HCT116 (cell line): ENCODE results near the gene CENPT. TPM values are rescaled to one million over a fixed set of nuclear protein-coding genes. Genes with fewer than 3 reads are reported as not detected.

Experiments used
- ATAC-seq: fragments of 200-7000 bp; cut with Tn5 transposase; 2 replicates; pipeline ENCODE4 v1.9.1; 2020; ENCODE audit warnings: mild to moderate bottlenecking, moderate library complexity
- BruUV-seq: library from RNA; stranded (reverse); fragments of 400-500 nt; replicated peaks from 2 replicates; lab custom pipeline; 2021; lab: Mats Ljungman, UMichigan
- CTCF ChIA-PET: fragments of 300-600 bp; sonication (Branson Sonifier 250); formaldehyde crosslinking; loops from one replicate; lab custom pipeline; 2021; ENCODE audit warnings: antibody characterized with exemption; lab: Charles Lee
- POLR2A ChIA-PET: fragments of 300-600, 350-600 bp; sonication (Branson Sonifier 250); formaldehyde crosslinking; loops from one replicate; lab custom pipeline; 2021; ENCODE audit warnings: antibody characterized with exemption; lab: Charles Lee
- RAD21 ChIA-PET, 2 experiments: fragments of 300-600 bp; sonication (Branson Sonifier 250); formaldehyde crosslinking; loops; one replicate each; lab custom pipeline; 2023; ENCODE audit warnings: low total read pairs in 2 of 2; ENCODE audit not compliant: uncharacterized antibody in 2 of 2, unreplicated experiment in 2 of 2, low non-redundant PET in 1 of 2; lab: Charles Lee
- DNase-seq: peaks from one replicate; pipeline ENCODE4 v3.0.0-alpha.2; 2010; ENCODE audit warnings: low read depth, low spot score
- H2AFZ ChIP-seq: fragments of 200-600 bp; shearing (Covaris generic), sonication (generic); 2 replicates; pipeline ENCODE4 v1.6.1; 2017; ENCODE audit warnings: low read depth, mixed run types, mixed read lengths, antibody characterized with exemption, low read length; ENCODE audit not compliant: poor library complexity, severe bottlenecking
- H3K27ac ChIP-seq: 2 replicates; pipeline ENCODE4 v1.5.1; 2012; ENCODE audit warnings: low read depth, low read length
- H3K27me3 ChIP-seq: fragments of 200-600 bp; sonication (generic); 2 replicates; pipeline ENCODE4 v1.6.1; 2016; ENCODE audit warnings: mixed run types, low read length, mixed read lengths; ENCODE audit not compliant: insufficient read depth
- H3K36me3 ChIP-seq, 2 experiments: fragments of 200-500 bp in 1 of 2; fragments of 200-600 bp in 1 of 2; sonication (Bioruptor generic) in 1 of 2; sonication (generic) in 1 of 2; 2 replicates each; pipeline versions ENCODE4 v1.5.1 to v1.6.1; 2014 to 2016; ENCODE audit warnings: low read length in 2 of 2, inconsistent platforms in 1 of 2, mixed read lengths in 1 of 2, mixed run types in 1 of 2; ENCODE audit not compliant: insufficient read depth in 2 of 2, control insufficient read depth in 1 of 2
- H3K4me1 ChIP-seq, 2 experiments: fragments of 200-600 bp in 1 of 2; sonication (generic) in 1 of 2; 2 replicates each; pipeline versions ENCODE4 v1.5.1 to v1.6.1; 2012 to 2017; ENCODE audit warnings: low read length in 2 of 2, inconsistent platforms in 1 of 2, mild to moderate bottlenecking in 1 of 2, mixed read lengths in 1 of 2, mixed run types in 1 of 2, moderate library complexity in 1 of 2; ENCODE audit not compliant: insufficient read depth in 2 of 2, control insufficient read depth in 1 of 2
- H3K4me2 ChIP-seq: fragments of 200-600 bp; sonication (generic); 2 replicates; pipeline ENCODE4 v1.6.1; 2017; ENCODE audit warnings: mixed run types, low read length, mixed read lengths
- H3K4me3 ChIP-seq, 2 experiments: fragments of 200-600 bp in 1 of 2; sonication (generic) in 1 of 2; replicated peaks in 1 of 2; 2 replicates each; pipeline ENCODE4 v1.5.1; 2011 to 2016; ENCODE audit warnings: low read length in 2 of 2, control low read depth in 1 of 2, low read depth in 1 of 2, mild to moderate bottlenecking in 1 of 2, mixed read lengths in 1 of 2, mixed run types in 1 of 2
- H3K79me2 ChIP-seq: fragments of 200-600 bp; sonication (generic); 2 replicates; pipeline ENCODE4 v1.6.1; 2017; ENCODE audit warnings: mild to moderate bottlenecking, mixed run types, low read length, moderate library complexity, mixed read lengths; ENCODE audit not compliant: insufficient read depth
- H3K9ac ChIP-seq: fragments of 200-600 bp; sonication (generic); 2 replicates; pipeline ENCODE4 v1.6.1; 2016; ENCODE audit warnings: low read length, mixed read lengths
- H3K9me2 ChIP-seq: fragments of 200-600 bp; sonication (generic), shearing (Covaris generic); 2 replicates; pipeline ENCODE4 v1.6.1; 2017; ENCODE audit warnings: mixed run types, mild to moderate bottlenecking, moderate library complexity; ENCODE audit not compliant: insufficient read depth
- H3K9me3 ChIP-seq, 2 experiments: fragments of 200-500 bp in 1 of 2; fragments of 200-600 bp in 1 of 2; sonication (Bioruptor generic) in 1 of 2; sonication (generic) in 1 of 2; 2 replicates each; pipeline ENCODE4 v1.6.1; 2014 to 2017; ENCODE audit warnings: low read length in 2 of 2, mixed read lengths in 2 of 2, inconsistent platforms in 1 of 2, low read depth in 1 of 2, mild to moderate bottlenecking in 1 of 2, mixed run types in 1 of 2, moderate library complexity in 1 of 2; ENCODE audit not compliant: control insufficient read depth in 1 of 2, insufficient read depth in 1 of 2
- H4K20me1 ChIP-seq: fragments of 200-600 bp; sonication (generic), shearing (Covaris generic); 2 replicates; pipeline ENCODE4 v1.6.1; 2017; ENCODE audit warnings: mixed run types, mild to moderate bottlenecking, moderate library complexity; ENCODE audit not compliant: insufficient read depth
- CBX3 ChIP-seq: IDR thresholded peaks from 2 replicates; pipeline ENCODE4 v1.6.1; 2012; ENCODE audit warnings: low read depth
- CEBPB ChIP-seq: IDR thresholded peaks from 2 replicates; pipeline ENCODE4 v1.6.1; 2012; ENCODE audit warnings: low read depth
- EGR1 ChIP-seq: IDR thresholded peaks from 2 replicates; pipeline ENCODE4 v1.6.1; 2012; ENCODE audit warnings: low read depth
- EZH2 ChIP-seq: fragments of 200-600 bp; sonication (generic); IDR thresholded peaks from 2 replicates; pipeline ENCODE4 v1.6.1; 2017; ENCODE audit warnings: antibody characterized with exemption, mixed run types
- POLR2A ChIP-seq: IDR thresholded peaks from 2 replicates; pipeline ENCODE4 v1.7.0; 2011; ENCODE audit warnings: borderline replicate concordance; ENCODE audit not compliant: insufficient read depth, insufficient read length; ENCODE audit errors: extremely low read depth
- SIN3A ChIP-seq: IDR thresholded peaks from 2 replicates; pipeline ENCODE4 v1.6.1; 2012; ENCODE audit warnings: low read depth
- SP1 ChIP-seq: IDR thresholded peaks from 2 replicates; pipeline ENCODE4 v1.6.1; 2012; ENCODE audit warnings: low read depth
- TCF7L2 ChIP-seq: IDR thresholded peaks from 2 replicates; pipeline ENCODE4 v1.7.0; 2011; ENCODE audit warnings: borderline replicate concordance, inconsistent platforms; ENCODE audit not compliant: insufficient read depth, insufficient read length; ENCODE audit errors: extremely low read depth
- YY1 ChIP-seq: IDR thresholded peaks from 2 replicates; pipeline ENCODE4 v1.6.1; 2011; ENCODE audit warnings: low read length, low read depth, moderate library complexity, mild to moderate bottlenecking; ENCODE audit not compliant: insufficient replicate concordance; ENCODE audit errors: extremely low read depth
- ZFX ChIP-seq: fragments of 450-650 bp; IDR thresholded peaks from 2 replicates; pipeline ENCODE4 v1.6.1; 2017
- intact Hi-C: fragments of 100-400 bp; cut with micrococcal nuclease; formaldehyde crosslinking; loops from 2 replicates; pipeline ENCODE4 v1.10.0; 2022
- total RNA-seq: library from RNA; stranded (reverse); gene quantifications from one replicate; pipeline ENCODE4 v1.2.1, GENCODE V29; 2021; ENCODE audit not compliant: unreplicated experiment
- TF ChIP-seq, protein P1 (sequence below), 3 experiments: fragments of 200-600 bp in 1 of 3; sonication (generic) in 1 of 3; IDR thresholded peaks in 2 of 3; conservative IDR thresholded peaks in 1 of 3; 2 replicates each; pipeline ENCODE4 v1.5.1; 2012 to 2017; ENCODE audit warnings: low read depth in 2 of 3, low read length in 2 of 3, antibody characterized with exemption in 1 of 3, borderline replicate concordance in 1 of 3, control low read depth in 1 of 3, mild to moderate bottlenecking in 1 of 3, mixed read lengths in 1 of 3, mixed run types in 1 of 3, moderate library complexity in 1 of 3; ENCODE audit not compliant: insufficient read depth in 1 of 3
- TF ChIP-seq, protein P2 (sequence below): IDR thresholded peaks from 2 replicates; pipeline ENCODE4 v1.6.1; 2011; ENCODE audit warnings: mild to moderate bottlenecking, low read length, moderate library complexity; ENCODE audit not compliant: insufficient replicate concordance; ENCODE audit errors: extremely low read depth
- TF ChIP-seq, protein P3 (sequence below): IDR thresholded peaks from 2 replicates; pipeline ENCODE4 v1.6.1; 2012

The CENPT gene
- total RNA-seq, 1 experiment from 2014 or later = 40.5 TPM

DNA sequence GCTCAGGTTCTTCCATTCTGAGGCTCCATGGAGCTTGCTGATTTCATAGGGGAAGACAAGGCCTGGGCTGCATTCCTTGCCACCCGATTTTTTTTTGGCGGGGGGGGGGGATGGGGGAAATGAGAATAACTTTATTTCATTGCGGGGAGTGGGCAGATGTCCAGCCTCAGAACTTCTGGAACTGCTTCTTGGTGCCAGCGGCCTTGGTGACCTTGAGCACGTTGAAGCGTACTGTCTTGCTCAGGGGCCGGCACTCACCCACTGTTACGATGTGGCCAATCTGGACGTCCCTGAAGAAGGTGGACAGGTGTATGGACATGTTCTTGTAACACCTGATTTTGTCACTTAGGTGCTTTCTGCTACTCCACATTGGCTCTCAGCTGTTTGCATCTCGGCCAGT is 8.3 kb upstream of the CENPT start:
- Histone ChIP-seq H3K9ac (no peak overlapping the region), H4K20me1 (peaks cover 7% of the 10 kb centered on the region; the same call in 1 of the 2 replicates), H3K27ac (no peak overlapping the region), H3K79me2 (peaks cover 96% of the 10 kb centered on the region), H3K4me3 (no peak overlapping the region), H3K4me1 (peaks cover 13 to 35% of the 10 kb centered on the region in 2 experiments; a peak in 3 of 4 replicates), H2AFZ (no peak overlapping the region), H3K9me2 (no peaks in the 10 kb centered on the region), H3K36me3 (peaks cover 0 to 11% of the 10 kb centered on the region in 2 experiments; a peak in 1 of 4 replicates), H3K4me2 (no peak overlapping the region), H3K27me3 (no peaks in the 10 kb centered on the region), H3K9me3 (no peaks in the 10 kb centered on the region)
- DNase-seq = no peak
- TF ChIP-seq POLR2A (no peak), SP1 (no peak), CBX3 (no peak), YY1 (no peak), EZH2 (no peak), CEBPB (no peak), SIN3A (no peak), TCF7L2 (no peak), EGR1 (no peak), ZFX (no peak)
- TF ChIP-seq, protein P1, sequence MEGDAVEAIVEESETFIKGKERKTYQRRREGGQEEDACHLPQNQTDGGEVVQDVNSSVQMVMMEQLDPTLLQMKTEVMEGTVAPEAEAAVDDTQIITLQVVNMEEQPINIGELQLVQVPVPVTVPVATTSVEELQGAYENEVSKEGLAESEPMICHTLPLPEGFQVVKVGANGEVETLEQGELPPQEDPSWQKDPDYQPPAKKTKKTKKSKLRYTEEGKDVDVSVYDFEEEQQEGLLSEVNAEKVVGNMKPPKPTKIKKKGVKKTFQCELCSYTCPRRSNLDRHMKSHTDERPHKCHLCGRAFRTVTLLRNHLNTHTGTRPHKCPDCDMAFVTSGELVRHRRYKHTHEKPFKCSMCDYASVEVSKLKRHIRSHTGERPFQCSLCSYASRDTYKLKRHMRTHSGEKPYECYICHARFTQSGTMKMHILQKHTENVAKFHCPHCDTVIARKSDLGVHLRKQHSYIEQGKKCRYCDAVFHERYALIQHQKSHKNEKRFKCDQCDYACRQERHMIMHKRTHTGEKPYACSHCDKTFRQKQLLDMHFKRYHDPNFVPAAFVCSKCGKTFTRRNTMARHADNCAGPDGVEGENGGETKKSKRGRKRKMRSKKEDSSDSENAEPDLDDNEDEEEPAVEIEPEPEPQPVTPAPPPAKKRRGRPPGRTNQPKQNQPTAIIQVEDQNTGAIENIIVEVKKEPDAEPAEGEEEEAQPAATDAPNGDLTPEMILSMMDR (IDR thresholded peaks at IDR 0.05 in 2 of 3, conservative IDR thresholded peaks at IDR 0.05 in 1 of 3; ENCODE audit: borderline replicate concordance in 1 of 3, insufficient read depth in 1 of 3, low read depth in 2 of 3, low read length in 2 of 3) = no peak
- TF ChIP-seq, protein P2, sequence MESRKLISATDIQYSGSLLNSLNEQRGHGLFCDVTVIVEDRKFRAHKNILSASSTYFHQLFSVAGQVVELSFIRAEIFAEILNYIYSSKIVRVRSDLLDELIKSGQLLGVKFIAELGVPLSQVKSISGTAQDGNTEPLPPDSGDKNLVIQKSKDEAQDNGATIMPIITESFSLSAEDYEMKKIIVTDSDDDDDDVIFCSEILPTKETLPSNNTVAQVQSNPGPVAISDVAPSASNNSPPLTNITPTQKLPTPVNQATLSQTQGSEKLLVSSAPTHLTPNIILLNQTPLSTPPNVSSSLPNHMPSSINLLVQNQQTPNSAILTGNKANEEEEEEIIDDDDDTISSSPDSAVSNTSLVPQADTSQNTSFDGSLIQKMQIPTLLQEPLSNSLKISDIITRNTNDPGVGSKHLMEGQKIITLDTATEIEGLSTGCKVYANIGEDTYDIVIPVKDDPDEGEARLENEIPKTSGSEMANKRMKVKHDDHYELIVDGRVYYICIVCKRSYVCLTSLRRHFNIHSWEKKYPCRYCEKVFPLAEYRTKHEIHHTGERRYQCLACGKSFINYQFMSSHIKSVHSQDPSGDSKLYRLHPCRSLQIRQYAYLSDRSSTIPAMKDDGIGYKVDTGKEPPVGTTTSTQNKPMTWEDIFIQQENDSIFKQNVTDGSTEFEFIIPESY = no peak
- TF ChIP-seq, protein P3, sequence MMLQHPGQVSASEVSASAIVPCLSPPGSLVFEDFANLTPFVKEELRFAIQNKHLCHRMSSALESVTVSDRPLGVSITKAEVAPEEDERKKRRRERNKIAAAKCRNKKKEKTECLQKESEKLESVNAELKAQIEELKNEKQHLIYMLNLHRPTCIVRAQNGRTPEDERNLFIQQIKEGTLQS = no peak
- intact Hi-C loops = no loop called here
- ATAC-seq = no peak
- POLR2A ChIA-PET = interaction anchor here (0.7 kb wide), 1 partner anchor 166 kb away, joined by 4 read pairs; no protein-coding TSS in a partner anchor
- no TSS peak for BruUV-seq
- CTCF ChIA-PET = no interaction called here
- RAD21 ChIA-PET = no interaction called here
